B cell (primary cell): ENCODE data around the gene RIMKLB. TPM values are rescaled to one million over a fixed set of nuclear protein-coding genes. Genes with fewer than 3 reads are reported as not detected.
"Not testable (repeated sequence)": the region's sequence is repeated elsewhere in the genome, so short reads cannot be mapped to it uniquely, and the experiment has no call there.

Experiments
- ATAC-seq: fragments of 200-7000 bp; cut with Tn5 transposase; one replicate; pipeline ENCODE4 v1.10.0; 2021; ENCODE audit warnings: low read depth, mild to moderate bottlenecking, moderate number of reproducible peaks, moderate library complexity
- CTCF ChIA-PET: fragments of 350-600 bp; sonication (Branson Sonifier 250); formaldehyde crosslinking; loops from one replicate; lab custom pipeline; 2021; ENCODE audit warnings: antibody characterized with exemption, inconsistent platforms; lab: Charles Lee
- POLR2A ChIA-PET: fragments of 350-600 bp; sonication (Branson Sonifier 250); formaldehyde crosslinking; loops from one replicate; lab custom pipeline; 2021; ENCODE audit warnings: antibody characterized with exemption; lab: Charles Lee
- DNase-seq: peaks from one replicate; pipeline ENCODE4 v3.0.0; 2013
- H2AFZ ChIP-seq: 2 replicates; pipeline ENCODE4 v1.6.1; 2012; ENCODE audit warnings: mild to moderate bottlenecking, low read depth, low read length; ENCODE audit not compliant: insufficient read depth, poor library complexity, severe bottlenecking
- H3K27ac ChIP-seq, 2 donors: 1 replicate in 1 of 2; 2 replicates in 1 of 2; pipeline ENCODE4 v1.5.1; 2012 to 2013; ENCODE audit warnings: low read length in 2 of 2, mild to moderate bottlenecking in 2 of 2, moderate library complexity in 1 of 2
- H3K27me3 ChIP-seq, 4 experiments: fragments of 200-600 bp in 1 of 4; sonication (generic) in 1 of 4; replicated peaks in 1 of 4; 1 replicate in 2 of 4; 2 replicates in 2 of 4; pipeline versions ENCODE4 v1.6.1 to v1.7.0; 2013 to 2016; ENCODE audit warnings: low read length in 3 of 4, mild to moderate bottlenecking in 2 of 4, mixed read lengths in 1 of 4, moderate library complexity in 1 of 4; ENCODE audit not compliant: insufficient read depth in 4 of 4, control insufficient read depth in 3 of 4; ENCODE audit errors: control extremely low read depth in 1 of 4
- H3K36me3 ChIP-seq, 2 experiments: replicated peaks in 1 of 2; 1 replicate in 1 of 2; 2 replicates in 1 of 2; pipeline versions ENCODE4 v1.6.1 to v1.7.1; 2013; ENCODE audit warnings: low read length in 1 of 2; ENCODE audit not compliant: insufficient read depth in 2 of 2, control insufficient read depth in 1 of 2; ENCODE audit errors: control extremely low read depth in 1 of 2, extremely low read depth in 1 of 2
- H3K4me1 ChIP-seq, 2 donors: fragments of 200-600 bp in 1 of 2; sonication (generic) in 1 of 2; 1 replicate in 1 of 2; 2 replicates in 1 of 2; pipeline versions ENCODE4 v1.5.1 to v1.6.1; 2013 to 2017; ENCODE audit warnings: low read length in 2 of 2; ENCODE audit not compliant: control insufficient read depth in 2 of 2, insufficient read depth in 2 of 2
- H3K4me2 ChIP-seq: replicated peaks from 2 replicates; pipeline ENCODE3; 2012; ENCODE audit warnings: mild to moderate bottlenecking, low read depth, low read length; ENCODE audit not compliant: poor library complexity, severe bottlenecking
- H3K4me3 ChIP-seq, 5 experiments: fragments of 200-600 bp in 1 of 5; sonication (generic) in 1 of 5; 1 replicate in 3 of 5; 2 replicates in 2 of 5; pipeline versions ENCODE4 v1.5.1 to v1.7.0; 2011 to 2016; ENCODE audit warnings: low read length in 4 of 5, mild to moderate bottlenecking in 4 of 5, low read depth in 2 of 5, control low read depth in 1 of 5, moderate library complexity in 1 of 5; ENCODE audit not compliant: insufficient read depth in 1 of 5; ENCODE audit errors: control extremely low read depth in 1 of 5, extremely low read depth in 1 of 5
- H3K79me2 ChIP-seq: fragments of 200-600 bp; sonication (generic); one replicate; pipeline ENCODE4 v1.6.0; 2016; ENCODE audit warnings: low read length; ENCODE audit not compliant: control insufficient read depth, insufficient read depth
- H3K9ac ChIP-seq: fragments of 200-600 bp; sonication (generic); 2 replicates; pipeline ENCODE4 v1.6.1; 2017; ENCODE audit warnings: mild to moderate bottlenecking, low read length, moderate library complexity
- H3K9me3 ChIP-seq, 3 donors: one replicate each; pipeline versions ENCODE4 v1.6.1 to v1.7.1; 2013; ENCODE audit warnings: low read length in 2 of 3; ENCODE audit not compliant: control insufficient read depth in 2 of 3, insufficient read depth in 1 of 3; ENCODE audit errors: control extremely low read depth in 1 of 3
- H4K20me1 ChIP-seq: 2 replicates; pipeline ENCODE4 v1.6.0; 2012; ENCODE audit warnings: mild to moderate bottlenecking, low read length; ENCODE audit not compliant: insufficient read depth, control insufficient read depth, poor library complexity, severe bottlenecking
- H3K27ac Mint-ChIP-seq: one replicate; pipeline ENCODE4 v1.8.0; 2021; ENCODE audit warnings: mixed read lengths
- H3K27me3 Mint-ChIP-seq: one replicate; pipeline ENCODE4 v1.8.0; 2021; ENCODE audit warnings: mixed read lengths
- H3K4me1 Mint-ChIP-seq: one replicate; pipeline ENCODE4 v1.8.0; 2021; ENCODE audit warnings: mixed read lengths
- H3K4me3 Mint-ChIP-seq: one replicate; pipeline ENCODE4 v1.8.0; 2021; ENCODE audit warnings: mixed read lengths
- H3K9me3 Mint-ChIP-seq: one replicate; pipeline ENCODE4 v1.8.0; 2022; ENCODE audit warnings: mixed read lengths; ENCODE audit not compliant: insufficient read depth
- EZH2 ChIP-seq: IDR thresholded peaks from 2 replicates; pipeline ENCODE4 v1.6.1; 2012; ENCODE audit warnings: borderline replicate concordance, low read depth, mild to moderate bottlenecking, moderate library complexity, low read length; ENCODE audit not compliant: insufficient read depth, poor library complexity, severe bottlenecking
- WGBS: methylation state at CpG from one replicate; pipeline ENCODE4 v1.1.5; 2013; ENCODE audit warnings: missing lambda C conversion rate; ENCODE audit not compliant: insufficient coverage; 5-methylcytosine and 5-hydroxymethylcytosine counted together
- intact Hi-C: fragments of 100-400 bp; cut with micrococcal nuclease; formaldehyde crosslinking; loops from one replicate; pipeline ENCODE4 v1.10.0; 2022
- polyA plus RNA-seq: library from polyadenylated mRNA; depleted of rRNA; stranded (reverse); fragments of >200 nt; gene quantifications from 2 replicates; pipeline ENCODE4 v1.2.3, GENCODE V29; 2012
- total RNA-seq, 2 donors: library from RNA; stranded (reverse); fragments of 120-200 nt in 1 of 2; gene quantifications; 1 replicate in 1 of 2; 2 replicates in 1 of 2; pipeline versions ENCODE4 v1.2.3 to v1.2.4, GENCODE V29; 2013 to 2022
- TF ChIP-seq, protein P1 (sequence below): fragments of 200-600 bp; IDR thresholded peaks from one replicate; pipeline ENCODE4 v1.8.0; 2022; ENCODE audit warnings: antibody characterized with exemption, mild to moderate bottlenecking

RIMKLB gene
- total and polyA plus RNA-seq, 2 donors (not counting 1 experiment from before 2014, with no cell fraction given): 27.8 to 54.2 TPM

DNA sequence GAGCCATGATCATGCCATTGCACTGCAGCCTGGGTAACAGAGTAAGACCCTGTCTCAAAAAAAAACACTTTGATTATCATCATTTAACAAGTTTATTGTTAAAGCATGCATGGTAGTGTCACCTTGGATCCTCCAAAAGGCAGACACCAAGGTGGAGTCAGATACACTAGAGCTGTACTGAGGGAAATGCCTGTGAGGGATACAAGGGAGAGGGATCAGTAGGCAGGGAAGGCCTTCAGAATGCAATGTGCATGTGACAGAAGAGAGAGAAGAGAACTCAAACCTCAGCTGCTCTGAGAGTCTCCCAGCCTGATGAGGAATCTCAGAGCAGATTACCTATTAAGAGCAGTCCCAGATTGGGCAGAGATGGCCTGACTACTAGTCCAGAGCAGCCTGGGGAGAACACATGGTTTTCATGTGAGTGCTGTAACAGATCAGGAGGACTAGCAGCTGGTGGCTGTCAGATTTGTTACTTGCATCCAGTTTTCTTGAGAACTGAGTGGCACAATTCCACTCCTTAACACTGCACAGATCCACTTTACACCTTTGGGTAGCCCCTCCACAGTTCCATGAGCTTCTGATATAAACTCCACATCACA lies 86.6 kb downstream of the RIMKLB start:
- H4K20me1 ChIP-seq: no peaks in the 10 kb centered on the region
- POLR2A ChIA-PET: no interaction called here
- H3K27me3 ChIP-seq: no peaks in the 10 kb centered on the region
- no peaks in the 10 kb centered on the region for H3K36me3 ChIP-seq
- ATAC-seq: no peak
- TF ChIP-seq, protein P1, sequence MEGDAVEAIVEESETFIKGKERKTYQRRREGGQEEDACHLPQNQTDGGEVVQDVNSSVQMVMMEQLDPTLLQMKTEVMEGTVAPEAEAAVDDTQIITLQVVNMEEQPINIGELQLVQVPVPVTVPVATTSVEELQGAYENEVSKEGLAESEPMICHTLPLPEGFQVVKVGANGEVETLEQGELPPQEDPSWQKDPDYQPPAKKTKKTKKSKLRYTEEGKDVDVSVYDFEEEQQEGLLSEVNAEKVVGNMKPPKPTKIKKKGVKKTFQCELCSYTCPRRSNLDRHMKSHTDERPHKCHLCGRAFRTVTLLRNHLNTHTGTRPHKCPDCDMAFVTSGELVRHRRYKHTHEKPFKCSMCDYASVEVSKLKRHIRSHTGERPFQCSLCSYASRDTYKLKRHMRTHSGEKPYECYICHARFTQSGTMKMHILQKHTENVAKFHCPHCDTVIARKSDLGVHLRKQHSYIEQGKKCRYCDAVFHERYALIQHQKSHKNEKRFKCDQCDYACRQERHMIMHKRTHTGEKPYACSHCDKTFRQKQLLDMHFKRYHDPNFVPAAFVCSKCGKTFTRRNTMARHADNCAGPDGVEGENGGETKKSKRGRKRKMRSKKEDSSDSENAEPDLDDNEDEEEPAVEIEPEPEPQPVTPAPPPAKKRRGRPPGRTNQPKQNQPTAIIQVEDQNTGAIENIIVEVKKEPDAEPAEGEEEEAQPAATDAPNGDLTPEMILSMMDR: no peak
- TF ChIP-seq EZH2: no peak
- no peaks in the 10 kb centered on the region for H3K9me3 ChIP-seq
- no peaks in the 10 kb centered on the region for H3K27me3 Mint-ChIP-seq
- H3K4me3 Mint-ChIP-seq: no peak overlapping the region
- no peak overlapping the region for H3K27ac ChIP-seq
- H3K79me2 ChIP-seq: no peaks in the 10 kb centered on the region
- H3K27ac Mint-ChIP-seq: no peak overlapping the region
- intact Hi-C loops: no loop called here
- H3K4me1 Mint-ChIP-seq: no peaks in the 10 kb centered on the region
- H2AFZ ChIP-seq: no peak overlapping the region
- CTCF ChIA-PET: no interaction called here
- H3K9ac ChIP-seq: no peak overlapping the region
- no peak overlapping the region for H3K4me2 ChIP-seq
- H3K9me3 Mint-ChIP-seq: no peaks in the 10 kb centered on the region
- no peak overlapping the region for H3K4me3 ChIP-seq
- H3K4me1 ChIP-seq: no peaks in the 10 kb centered on the region
- no peak for DNase-seq

DNA sequence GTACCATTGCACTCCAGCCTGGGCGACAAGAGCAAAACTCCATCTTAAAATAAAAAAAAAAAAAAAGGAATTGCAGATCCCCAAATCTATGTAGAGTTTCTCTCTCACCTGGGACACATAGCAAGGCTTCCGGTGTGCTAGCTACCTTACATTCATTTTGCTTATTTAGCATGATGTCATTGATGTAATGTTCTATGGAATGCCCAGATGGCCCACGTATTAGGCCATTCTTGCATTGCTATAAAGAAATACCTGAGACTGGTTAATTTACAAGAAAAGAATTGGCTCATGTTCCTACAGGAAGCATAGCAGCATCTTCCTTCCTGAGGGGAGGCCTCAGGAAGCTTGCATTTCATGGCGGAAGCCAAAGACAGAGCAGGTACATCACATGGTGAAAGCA lies 87.7 kb downstream of the RIMKLB start:
- Mint-ChIP-seq H3K9me3 (no peaks in the 10 kb centered on the region), H3K27me3 (no peaks in the 10 kb centered on the region), H3K27ac (no peak overlapping the region), H3K4me1 (no peaks in the 10 kb centered on the region), H3K4me3 (no peak overlapping the region)
- TF ChIP-seq, protein P1: no peak
- TF ChIP-seq EZH2: no peak
- Histone ChIP-seq H3K4me2 (no peak overlapping the region), H3K4me1 (no peaks in the 10 kb centered on the region), H3K9me3 (no peaks in the 10 kb centered on the region), H4K20me1 (no peaks in the 10 kb centered on the region), H3K27ac (no peak overlapping the region), H3K79me2 (no peaks in the 10 kb centered on the region), H3K27me3 (no peaks in the 10 kb centered on the region), H2AFZ (no peak overlapping the region), H3K4me3 (no peak overlapping the region), H3K36me3 (no peaks in the 10 kb centered on the region), H3K9ac (no peak overlapping the region)
- ChIA-PET CTCF (no interaction called here), POLR2A (no interaction called here)
- ATAC-seq (no peak), DNase-seq (no peak)
- 88% methylated on average over 1 of the region's 4 CpGs for WGBS
- intact Hi-C loops: no loop called here

DNA sequence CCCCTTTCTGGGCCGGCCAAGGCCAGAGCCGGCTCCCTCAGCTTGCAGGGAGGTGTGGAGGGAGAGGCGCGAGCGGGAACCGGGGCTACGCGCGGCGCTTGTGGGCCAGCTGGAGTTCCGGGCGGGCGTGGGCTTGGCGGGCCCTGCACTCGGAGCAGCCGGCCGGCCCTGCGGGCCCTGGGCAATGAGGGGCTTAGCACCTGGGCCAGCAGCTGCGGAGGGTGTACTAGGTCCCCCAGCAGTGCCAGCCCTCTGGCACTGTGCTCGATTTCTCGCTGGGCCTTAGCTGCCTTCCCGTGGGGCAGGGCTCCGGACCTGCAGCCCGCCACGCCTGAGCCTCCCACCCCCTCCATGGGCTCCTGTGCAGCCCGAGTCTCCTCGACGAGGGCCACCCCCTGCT lies 89.4 kb downstream of the RIMKLB start:
- DNase-seq, H4K20me1 ChIP-seq, H3K9ac ChIP-seq, ATAC-seq, H3K79me2 ChIP-seq, H3K27me3 Mint-ChIP-seq, H3K36me3 ChIP-seq, H3K4me1 Mint-ChIP-seq, H3K4me3 Mint-ChIP-seq, CTCF ChIA-PET, H3K9me3 Mint-ChIP-seq, H3K27me3 ChIP-seq, H3K4me2 ChIP-seq, intact Hi-C loops, POLR2A ChIA-PET, H3K27ac Mint-ChIP-seq, H3K9me3 ChIP-seq, H3K27ac ChIP-seq, H3K4me1 ChIP-seq, H2AFZ ChIP-seq, H3K4me3 ChIP-seq: not testable (repeated sequence)
- WGBS: 97% methylated on average over 22 of the region's 28 CpGs
